ENCODE measurements around the gene ERI2.

The ERI2 gene

DNA sequence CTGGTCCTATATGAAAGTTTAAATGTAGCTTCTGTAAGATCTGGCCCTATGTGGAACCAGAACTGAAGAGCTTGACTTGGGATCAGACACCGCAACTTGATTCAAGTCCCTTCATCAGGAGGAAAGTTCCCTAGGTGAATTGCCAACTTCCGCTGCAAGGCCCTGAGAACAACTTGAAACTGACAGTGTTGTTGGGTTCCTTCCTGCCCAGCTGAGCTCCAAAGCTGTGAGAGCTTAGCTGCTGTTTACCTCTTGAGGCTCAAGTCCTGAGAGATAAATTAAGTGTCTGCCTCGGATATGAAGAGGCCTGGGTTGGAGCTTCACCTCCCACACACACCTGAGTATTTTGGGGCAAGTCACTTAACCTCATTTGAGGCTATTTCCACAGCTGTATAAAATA lies 44.7 kb upstream of the ERI2 start:
- no peak for TF ChIP-seq MZF1 (tag by site-specific recombination; IDR thresholded peaks at IDR 0.05; ENCODE audit: borderline replicate concordance)
- TF ChIP-seq ZNF214 (tag by site-specific recombination; IDR thresholded peaks at IDR 0.05; ENCODE audit: borderline replicate concordance): no peak
- H3K4me3 ChIP-seq (ENCODE audit: low read depth, low read length): no peak overlapping the region
- H3K27ac ChIP-seq (ENCODE audit: extremely low read depth, low read depth, low read length): no peak overlapping the region
- H3K4me1 ChIP-seq (ENCODE audit: control insufficient read depth, insufficient read depth, low read length): no peaks in the 10 kb centered on the region
- ChIA-PET CTCF (interaction anchor here (0.6 to 5.3 kb wide), 27 partner anchors 10 to 1467 kb away, joined by 3 to 44 read pairs (median 4); partner anchors contain the start of genes DCUN1D3 and LYRM1), POLR2A (interaction anchor here (0.7 kb wide), 1 partner anchor 52 kb away, joined by 3 read pairs; no protein-coding TSS in a partner anchor)
- H3K9me3 ChIP-seq (ENCODE audit: control insufficient read depth, insufficient read depth, low read depth, low read length): no peaks in the 10 kb centered on the region
- H3K36me3 ChIP-seq (ENCODE audit: control insufficient read depth in 2 of 2, insufficient read depth in 1 of 2, low read length in 2 of 2): peaks cover 0 to 75% of the 10 kb centered on the region in 2 experiments; a peak in 2 of 3 replicates

DNA sequence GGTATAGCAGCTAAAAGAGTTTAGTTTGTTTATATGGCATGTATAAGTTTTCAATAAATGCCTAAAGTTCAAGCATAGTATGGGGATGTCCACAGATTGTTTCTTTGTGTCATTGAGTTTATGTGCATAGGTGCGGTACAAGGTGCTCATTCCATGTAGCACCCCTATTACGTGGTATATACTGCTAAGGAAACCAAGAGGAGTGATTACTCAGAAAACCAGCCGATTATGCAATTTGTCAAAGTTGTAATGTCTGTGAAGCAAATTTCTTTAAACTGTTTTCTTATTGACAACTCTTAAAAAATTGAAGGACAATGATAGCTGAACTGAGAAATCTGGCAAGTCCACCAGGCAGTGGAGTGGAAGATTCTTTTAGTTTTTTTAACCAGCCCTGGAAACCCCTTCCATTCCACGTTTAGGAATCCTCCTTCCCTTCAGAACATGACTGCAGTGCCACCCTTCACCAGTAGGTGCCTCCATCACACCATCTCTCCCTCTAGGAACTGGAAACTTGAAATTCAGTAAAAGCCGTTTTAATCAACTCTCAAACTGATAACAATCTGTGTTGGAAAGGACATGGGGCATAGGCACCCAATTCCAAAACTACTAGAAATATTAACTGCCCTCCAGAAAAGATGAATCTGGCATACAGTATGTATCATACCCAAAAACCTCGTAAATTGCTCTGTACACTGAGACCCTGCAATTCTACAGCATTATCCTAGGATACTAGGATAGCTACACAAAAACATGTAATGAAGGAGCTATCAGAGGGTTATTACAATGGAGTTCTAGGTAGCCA lies 43.5 kb upstream of the ERI2 start:
- no peaks in the 10 kb centered on the region for H3K9me3 ChIP-seq (ENCODE audit: control insufficient read depth, insufficient read depth, low read depth, low read length)
- H3K4me3 ChIP-seq (ENCODE audit: low read depth, low read length): no peak overlapping the region
- H3K4me1 ChIP-seq (ENCODE audit: control insufficient read depth, insufficient read depth, low read length): no peaks in the 10 kb centered on the region
- POLR2A ChIA-PET: interaction anchor here (0.5 kb wide), 1 partner anchor 269 kb away, joined by 3 read pairs; no protein-coding TSS in a partner anchor
- TF ChIP-seq ZNF174 (tag by site-specific recombination; IDR thresholded peaks at IDR 0.05) (no peak), ZSCAN30 (tag by site-specific recombination; IDR thresholded peaks at IDR 0.05) (0 out of 2 replicates have a peak, but pooled peaks have one; percentile 1), ZNF660 (tag by site-specific recombination; IDR thresholded peaks at IDR 0.05) (peak; percentile 74), ZBTB17 (tag by site-specific recombination; IDR thresholded peaks at IDR 0.05) (0 out of 2 replicates have a peak, but pooled peaks have one; percentile 32), ZNF585B (tag by site-specific recombination; IDR thresholded peaks at IDR 0.05) (no peak), PRDM1 (tag by site-specific recombination; IDR thresholded peaks at IDR 0.05) (peak; percentile 64; the same call in 1 of the 2 replicates), TSHZ1 (tag by site-specific recombination; IDR thresholded peaks at IDR 0.05; ENCODE audit: borderline replicate concordance) (no peak), ZNF2 (tag by site-specific recombination; IDR thresholded peaks at IDR 0.05) (0 out of 2 replicates have a peak, but pooled peaks have one; percentile 22), ZNF654 (tag by site-specific recombination; IDR thresholded peaks at IDR 0.05; ENCODE audit: low read depth) (peak; percentile 96), HIC1 (tag by site-specific recombination; IDR thresholded peaks at IDR 0.05) (no peak)
- TF ChIP-seq, protein P1, sequence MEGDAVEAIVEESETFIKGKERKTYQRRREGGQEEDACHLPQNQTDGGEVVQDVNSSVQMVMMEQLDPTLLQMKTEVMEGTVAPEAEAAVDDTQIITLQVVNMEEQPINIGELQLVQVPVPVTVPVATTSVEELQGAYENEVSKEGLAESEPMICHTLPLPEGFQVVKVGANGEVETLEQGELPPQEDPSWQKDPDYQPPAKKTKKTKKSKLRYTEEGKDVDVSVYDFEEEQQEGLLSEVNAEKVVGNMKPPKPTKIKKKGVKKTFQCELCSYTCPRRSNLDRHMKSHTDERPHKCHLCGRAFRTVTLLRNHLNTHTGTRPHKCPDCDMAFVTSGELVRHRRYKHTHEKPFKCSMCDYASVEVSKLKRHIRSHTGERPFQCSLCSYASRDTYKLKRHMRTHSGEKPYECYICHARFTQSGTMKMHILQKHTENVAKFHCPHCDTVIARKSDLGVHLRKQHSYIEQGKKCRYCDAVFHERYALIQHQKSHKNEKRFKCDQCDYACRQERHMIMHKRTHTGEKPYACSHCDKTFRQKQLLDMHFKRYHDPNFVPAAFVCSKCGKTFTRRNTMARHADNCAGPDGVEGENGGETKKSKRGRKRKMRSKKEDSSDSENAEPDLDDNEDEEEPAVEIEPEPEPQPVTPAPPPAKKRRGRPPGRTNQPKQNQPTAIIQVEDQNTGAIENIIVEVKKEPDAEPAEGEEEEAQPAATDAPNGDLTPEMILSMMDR (tag by site-specific recombination; IDR thresholded peaks at IDR 0.05): peak; percentile 75
- TF ChIP-seq, protein P2, sequence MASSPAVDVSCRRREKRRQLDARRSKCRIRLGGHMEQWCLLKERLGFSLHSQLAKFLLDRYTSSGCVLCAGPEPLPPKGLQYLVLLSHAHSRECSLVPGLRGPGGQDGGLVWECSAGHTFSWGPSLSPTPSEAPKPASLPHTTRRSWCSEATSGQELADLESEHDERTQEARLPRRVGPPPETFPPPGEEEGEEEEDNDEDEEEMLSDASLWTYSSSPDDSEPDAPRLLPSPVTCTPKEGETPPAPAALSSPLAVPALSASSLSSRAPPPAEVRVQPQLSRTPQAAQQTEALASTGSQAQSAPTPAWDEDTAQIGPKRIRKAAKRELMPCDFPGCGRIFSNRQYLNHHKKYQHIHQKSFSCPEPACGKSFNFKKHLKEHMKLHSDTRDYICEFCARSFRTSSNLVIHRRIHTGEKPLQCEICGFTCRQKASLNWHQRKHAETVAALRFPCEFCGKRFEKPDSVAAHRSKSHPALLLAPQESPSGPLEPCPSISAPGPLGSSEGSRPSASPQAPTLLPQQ (tag by site-specific recombination; IDR thresholded peaks at IDR 0.05): 0 out of 2 replicates have a peak, but pooled peaks have one; percentile 24
- TF ChIP-seq, protein P3, sequence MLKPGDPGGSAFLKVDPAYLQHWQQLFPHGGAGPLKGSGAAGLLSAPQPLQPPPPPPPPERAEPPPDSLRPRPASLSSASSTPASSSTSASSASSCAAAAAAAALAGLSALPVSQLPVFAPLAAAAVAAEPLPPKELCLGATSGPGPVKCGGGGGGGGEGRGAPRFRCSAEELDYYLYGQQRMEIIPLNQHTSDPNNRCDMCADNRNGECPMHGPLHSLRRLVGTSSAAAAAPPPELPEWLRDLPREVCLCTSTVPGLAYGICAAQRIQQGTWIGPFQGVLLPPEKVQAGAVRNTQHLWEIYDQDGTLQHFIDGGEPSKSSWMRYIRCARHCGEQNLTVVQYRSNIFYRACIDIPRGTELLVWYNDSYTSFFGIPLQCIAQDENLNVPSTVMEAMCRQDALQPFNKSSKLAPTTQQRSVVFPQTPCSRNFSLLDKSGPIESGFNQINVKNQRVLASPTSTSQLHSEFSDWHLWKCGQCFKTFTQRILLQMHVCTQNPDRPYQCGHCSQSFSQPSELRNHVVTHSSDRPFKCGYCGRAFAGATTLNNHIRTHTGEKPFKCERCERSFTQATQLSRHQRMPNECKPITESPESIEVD (tag by site-specific recombination; IDR thresholded peaks at IDR 0.05): peak; percentile 59
- CTCF ChIA-PET: interaction anchor here (0.6 to 5.3 kb wide), 39 partner anchors 9 to 460 kb away, joined by 3 to 44 read pairs (median 4); partner anchors contain the start of genes DCUN1D3 and LYRM1
- H3K36me3 ChIP-seq (ENCODE audit: control insufficient read depth in 2 of 2, insufficient read depth in 1 of 2, low read length in 2 of 2): peaks cover 0 to 76% of the 10 kb centered on the region in 2 experiments
- H3K27ac ChIP-seq (ENCODE audit: extremely low read depth, low read depth, low read length): no peak overlapping the region

Data from HEK293 (cell line).